WTC11 (cell line): ENCODE measurements around the gene TRIM65. TPM values are rescaled to one million over a fixed set of nuclear protein-coding genes. Genes with fewer than 3 reads are reported as not detected.

Experiments used
- ATAC-seq: fragments of 200-7000 bp; cut with Tn5 transposase; 2 replicates; pipeline ENCODE4 v1.10.0; 2021; ENCODE audit warnings: mild to moderate bottlenecking, moderate library complexity
- CTCF ChIA-PET: fragments of 300-600 bp; sonication (Branson Sonifier 250); formaldehyde crosslinking; loops from one replicate; lab custom pipeline; 2021; ENCODE audit warnings: antibody characterized with exemption; lab: Charles Lee
- POLR2A ChIA-PET: fragments of 350-600 bp; sonication (Branson Sonifier 250); formaldehyde crosslinking; loops from one replicate; lab custom pipeline; 2021; ENCODE audit warnings: antibody characterized with exemption; lab: Charles Lee
- DNase-seq: peaks from one replicate; pipeline ENCODE4 v3.0.0; 2021; ENCODE audit warnings: low spot score
- H3K27ac Mint-ChIP-seq: 2 replicates; pipeline ENCODE4 v1.8.0; 2021; ENCODE audit warnings: mixed read lengths
- H3K27me3 Mint-ChIP-seq: 2 replicates; pipeline ENCODE4 v1.8.0; 2021; ENCODE audit warnings: low read depth, mild to moderate bottlenecking, moderate library complexity, mixed read lengths
- H3K36me3 Mint-ChIP-seq: 2 replicates; pipeline ENCODE4 v1.8.0; 2021; ENCODE audit warnings: mixed read lengths
- H3K4me1 Mint-ChIP-seq: 2 replicates; pipeline ENCODE4 v1.8.0; 2022; ENCODE audit warnings: mixed read lengths
- H3K4me3 Mint-ChIP-seq: 2 replicates; pipeline ENCODE4 v1.8.0; 2021; ENCODE audit warnings: mild to moderate bottlenecking, moderate library complexity, mixed read lengths
- H3K9me3 Mint-ChIP-seq: 2 replicates; pipeline ENCODE4 v1.8.0; 2021; ENCODE audit warnings: mixed read lengths
- ATF6 ChIP-seq: sonication (generic); formaldehyde crosslinking; IDR thresholded peaks from 2 replicates; pipeline ENCODE4 v1.8.1; 2023; ENCODE audit warnings: mild to moderate bottlenecking, missing genetic modification reagents
- CBFB ChIP-seq: sonication (generic); formaldehyde crosslinking; IDR thresholded peaks from 2 replicates; pipeline ENCODE4 v1.8.1; 2022; ENCODE audit warnings: mild to moderate bottlenecking, low read depth, missing genetic modification reagents
- NFE2L1 ChIP-seq: sonication (generic); formaldehyde crosslinking; IDR thresholded peaks from 2 replicates; pipeline ENCODE4 v1.8.1; 2023; ENCODE audit warnings: missing genetic modification reagents
- PRDM15 ChIP-seq: sonication (generic); formaldehyde crosslinking; IDR thresholded peaks from 2 replicates; pipeline ENCODE4 v1.8.0; 2022; ENCODE audit warnings: missing genetic modification reagents
- RORB ChIP-seq: fragments of 250-450 bp; sonication (Bioruptor Pico); IDR thresholded peaks from 2 replicates; pipeline ENCODE4 v1.9.0; 2021; ENCODE audit warnings: mild to moderate bottlenecking
- ZNF425 ChIP-seq: fragments of 250-450 bp; sonication (Bioruptor Pico); conservative IDR thresholded peaks from 2 replicates; pipeline ENCODE4 v1.9.0; 2021; ENCODE audit warnings: mild to moderate bottlenecking
- total RNA-seq: library from RNA; stranded (reverse); gene quantifications from 3 replicates; pipeline ENCODE4 v1.2.3, GENCODE V29; 2021
- TF ChIP-seq, protein P1 (sequence below): sonication (generic); formaldehyde crosslinking; IDR thresholded peaks from 2 replicates; pipeline ENCODE4 v1.8.0; 2022; ENCODE audit warnings: mild to moderate bottlenecking, missing genetic modification reagents

The TRIM65 gene
- total RNA-seq, 1 experiment from 2014 or later = 56.4 TPM

DNA sequence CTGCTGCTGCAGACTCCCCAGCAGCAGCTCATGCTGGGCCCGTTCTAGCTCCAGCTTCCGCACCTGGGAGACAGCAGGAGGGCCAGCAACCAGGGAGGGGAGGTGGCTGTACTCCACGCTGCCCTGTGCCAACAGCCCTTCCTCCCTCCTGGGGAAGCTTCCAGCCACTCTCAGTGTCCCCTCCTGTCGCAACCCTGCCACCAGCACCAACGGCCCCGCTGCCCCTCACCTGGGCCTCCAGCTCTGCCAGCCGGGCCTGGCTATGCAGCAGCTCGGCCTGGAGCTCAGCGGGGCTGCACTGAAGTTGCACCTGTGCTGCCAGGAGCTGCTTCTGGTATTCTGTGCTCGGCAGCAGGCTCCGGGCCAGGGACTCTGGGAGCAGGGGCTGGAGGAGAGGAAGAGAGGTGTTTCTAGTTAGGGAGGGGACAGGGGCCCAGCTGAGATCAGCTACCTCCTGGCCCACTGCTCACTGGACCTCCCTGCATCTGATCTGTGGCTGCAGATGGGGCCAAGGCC is 23.4 kb upstream of the TRIM65 start (continued):
- TF ChIP-seq PRDM15 (CRISPR knock-in tag) (no peak), CBFB (CRISPR knock-in tag) (no peak)

- Mint-ChIP-seq H3K4me3 (no peak overlapping the region), H3K9me3 (no peaks in the 10 kb centered on the region), H3K27me3 (no peaks in the 10 kb centered on the region), H3K27ac (peak overlapping the region; percentile 60; the same call in 1 of the 2 replicates), H3K36me3 (peaks cover 8% of the 10 kb centered on the region), H3K4me1 (no peaks in the 10 kb centered on the region)
- POLR2A ChIA-PET = no interaction called here
- no peak for DNase-seq
- CTCF ChIA-PET = interaction anchor here (0.6 to 7.4 kb wide), 10 partner anchors 14 to 189 kb away, joined by 3 to 53 read pairs (median 4); partner anchors contain the start of gene MRPL38
- TF ChIP-seq, protein P1, sequence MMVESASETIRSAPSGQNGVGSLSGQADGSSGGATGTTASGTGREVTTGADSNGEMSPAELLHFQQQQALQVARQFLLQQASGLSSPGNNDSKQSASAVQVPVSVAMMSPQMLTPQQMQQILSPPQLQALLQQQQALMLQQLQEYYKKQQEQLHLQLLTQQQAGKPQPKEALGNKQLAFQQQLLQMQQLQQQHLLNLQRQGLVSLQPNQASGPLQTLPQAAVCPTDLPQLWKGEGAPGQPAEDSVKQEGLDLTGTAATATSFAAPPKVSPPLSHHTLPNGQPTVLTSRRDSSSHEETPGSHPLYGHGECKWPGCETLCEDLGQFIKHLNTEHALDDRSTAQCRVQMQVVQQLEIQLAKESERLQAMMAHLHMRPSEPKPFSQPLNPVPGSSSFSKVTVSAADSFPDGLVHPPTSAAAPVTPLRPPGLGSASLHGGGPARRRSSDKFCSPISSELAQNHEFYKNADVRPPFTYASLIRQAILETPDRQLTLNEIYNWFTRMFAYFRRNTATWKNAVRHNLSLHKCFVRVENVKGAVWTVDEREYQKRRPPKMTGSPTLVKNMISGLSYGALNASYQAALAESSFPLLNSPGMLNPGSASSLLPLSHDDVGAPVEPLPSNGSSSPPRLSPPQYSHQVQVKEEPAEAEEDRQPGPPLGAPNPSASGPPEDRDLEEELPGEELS (CRISPR knock-in tag) = no peak
- TF ChIP-seq NFE2L1 = no peak
- no peak for TF ChIP-seq ZNF425 (CRISPR knock-in tag)
- ATAC-seq = no peak
Observed at GRCh38 chr17:75919611-75920010, 22.9 kb upstream of the TRIM65 start.

- H3K4me3 Mint-ChIP-seq = no peak overlapping the region
- CTCF ChIA-PET = interaction anchor here (0.6 to 7.4 kb wide), 5 partner anchors 9 to 88 kb away, joined by 3 to 53 read pairs (median 5); partner anchors contain the start of gene MRPL38
- no peaks in the 10 kb centered on the region for H3K27me3 Mint-ChIP-seq
- H3K9me3 Mint-ChIP-seq = no peaks in the 10 kb centered on the region
- H3K27ac Mint-ChIP-seq = no peak overlapping the region
- no peak for TF ChIP-seq RORB (CRISPR knock-in tag)
- TF ChIP-seq ATF6 (CRISPR knock-in tag) = no peak
- TF ChIP-seq, all 79 proteins: peak for 0
- ATAC-seq (no peak), DNase-seq (no peak)
- POLR2A ChIA-PET = no interaction called here
- H3K36me3 Mint-ChIP-seq = peaks cover 8% of the 10 kb centered on the region
- no peaks in the 10 kb centered on the region for H3K4me1 Mint-ChIP-seq
Observed at GRCh38 chr17:75917917-75918445, 21.2 kb upstream of the TRIM65 start.
